Embryonic facial prominence (tissue), 1 donor: ENCODE data around the gene IRF8.
"Not testable (repeated sequence)": the region's sequence is repeated elsewhere in the genome, so short reads cannot be mapped to it uniquely, and the experiment has no call there.

Experiments
- DNase-seq: peaks from one replicate; pipeline ENCODE4 v3.0.0-alpha.2; 2016; ENCODE audit errors: extremely low spot score

IRF8 gene

DNA sequence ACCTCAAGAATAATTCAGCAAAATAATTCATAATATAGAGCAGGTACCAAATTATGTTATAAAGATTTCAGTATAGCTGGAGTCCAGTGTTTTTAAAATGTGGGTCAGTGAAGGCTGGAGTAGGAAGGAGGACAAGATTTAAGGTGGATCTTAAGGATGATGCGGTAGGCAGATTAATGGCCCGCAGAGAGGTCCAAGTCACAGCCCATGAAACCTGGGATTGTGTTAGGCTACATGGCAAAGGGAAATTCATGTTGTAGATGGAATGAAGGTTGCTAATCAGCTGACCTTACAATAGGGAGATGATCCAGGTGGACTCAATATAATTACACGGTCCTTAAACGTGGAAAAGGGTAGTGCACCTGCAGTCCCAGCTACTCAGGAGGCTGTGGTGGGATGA lies 6.2 kb upstream of the IRF8 start:
- no peak for DNase-seq

GRCh38 chr16:85894266-85894665 lies 4.7 kb upstream of the IRF8 start:
- DNase-seq: no peak

GRCh38 chr16:85897382-85897781 lies 1.6 kb upstream of the IRF8 start:
- DNase-seq: no peak

DNA sequence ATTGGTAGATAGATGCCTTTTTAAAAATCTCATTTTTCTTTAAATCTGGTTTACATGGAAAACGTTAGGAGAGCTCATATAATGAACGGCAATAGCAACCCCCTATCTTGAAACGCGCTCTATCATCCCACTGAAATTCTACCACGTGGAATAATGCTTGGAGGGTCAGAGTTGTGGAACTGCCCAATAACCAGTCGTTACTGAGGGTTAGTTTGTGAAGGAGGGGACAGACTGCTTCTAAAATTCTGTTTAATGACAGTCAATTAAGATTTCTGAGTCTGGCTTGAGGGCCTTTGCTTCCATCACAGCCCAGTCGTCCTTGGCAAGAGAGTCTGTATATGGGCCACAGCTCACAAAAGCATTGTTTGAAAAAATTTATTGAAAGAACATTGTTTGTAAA lies 482 bp downstream of the IRF8 start:
- DNase-seq: no peak

DNA sequence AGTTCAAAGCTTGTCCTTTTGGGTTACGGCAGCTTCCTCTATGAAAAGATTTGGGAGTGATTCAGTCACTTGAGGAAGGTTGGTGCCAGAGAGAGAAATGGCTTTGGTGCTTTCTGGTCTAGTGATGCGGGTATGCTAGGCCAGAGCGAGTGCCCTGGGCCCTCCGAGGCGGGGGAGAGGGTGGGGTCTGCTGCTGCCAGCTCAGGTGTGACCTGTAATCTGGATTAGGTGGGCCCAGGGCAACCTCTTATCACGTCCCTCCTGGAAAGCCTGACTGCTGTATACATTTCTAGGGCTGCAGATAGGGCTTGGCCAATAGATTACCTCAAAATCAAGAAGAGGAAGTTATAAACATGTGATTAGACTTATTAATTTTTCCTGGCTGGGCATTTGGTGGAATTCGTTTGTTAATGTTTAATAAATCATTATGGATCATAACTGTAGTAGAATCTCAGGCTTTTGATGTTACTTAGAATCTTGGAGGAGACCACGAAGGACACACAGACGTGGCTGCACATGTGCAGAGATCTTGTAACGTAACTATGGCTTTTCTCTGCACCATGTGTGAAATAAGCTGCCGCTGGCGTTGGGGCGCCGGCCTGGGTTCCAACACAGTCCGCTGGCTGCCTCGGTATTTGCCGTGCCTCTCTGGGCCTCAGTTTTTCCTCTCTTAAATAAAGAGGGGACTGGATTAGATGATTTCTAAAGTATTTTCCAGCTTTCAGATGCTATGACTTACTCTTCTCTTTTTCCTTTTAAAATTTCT lies 1.2 kb downstream of the IRF8 start:
- DNase-seq: no peak

DNA sequence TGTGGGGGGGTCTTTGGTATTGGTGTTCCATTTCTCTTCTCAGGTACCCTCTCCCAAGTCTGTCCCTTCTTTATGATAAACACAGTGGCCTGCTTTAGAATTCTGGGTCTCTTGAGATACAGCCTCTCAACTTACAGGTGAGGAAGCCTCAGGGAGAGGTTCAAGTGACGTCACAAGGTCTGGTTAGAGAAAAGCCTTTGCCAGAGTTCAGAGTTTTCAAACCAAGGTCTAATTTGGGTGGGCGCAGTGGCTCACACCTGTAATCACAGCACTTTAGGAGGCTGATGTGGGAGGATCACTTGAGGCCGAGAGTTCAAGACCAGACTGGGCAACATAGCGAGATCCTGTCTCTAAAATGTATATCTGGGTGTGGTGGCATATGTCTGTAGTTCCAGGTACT lies 2.1 kb downstream of the IRF8 start:
- DNase-seq: no peak

DNA sequence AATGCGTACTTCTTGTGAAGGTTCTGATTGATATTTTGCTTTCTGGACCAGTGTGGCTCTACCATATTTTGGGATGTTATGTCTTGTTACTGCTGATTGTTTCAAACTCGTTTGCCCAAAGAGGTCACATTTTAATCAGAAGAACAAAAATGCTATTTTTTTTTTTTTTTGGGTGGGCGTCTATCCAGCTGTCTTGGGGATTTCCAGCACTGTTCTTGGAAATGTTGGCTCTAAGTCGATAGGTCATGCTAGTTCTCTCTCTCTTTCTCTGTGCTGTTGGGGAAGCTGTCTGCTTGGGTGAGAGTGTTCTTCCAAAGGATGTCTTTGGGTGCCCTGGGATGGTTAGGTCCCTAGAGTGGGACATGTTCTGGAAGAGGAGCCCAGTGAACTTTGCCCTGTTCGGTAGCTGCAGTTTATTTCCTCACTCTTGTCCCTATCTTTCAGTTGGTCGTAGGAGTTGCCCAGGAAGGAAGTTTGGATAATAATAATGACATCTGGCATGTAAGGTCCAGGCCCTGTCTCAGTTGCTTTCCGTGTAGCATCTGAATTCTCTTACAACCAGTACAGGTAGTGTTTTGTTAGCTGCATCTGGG lies 2.9 kb downstream of the IRF8 start:
- no peak for DNase-seq

DNA sequence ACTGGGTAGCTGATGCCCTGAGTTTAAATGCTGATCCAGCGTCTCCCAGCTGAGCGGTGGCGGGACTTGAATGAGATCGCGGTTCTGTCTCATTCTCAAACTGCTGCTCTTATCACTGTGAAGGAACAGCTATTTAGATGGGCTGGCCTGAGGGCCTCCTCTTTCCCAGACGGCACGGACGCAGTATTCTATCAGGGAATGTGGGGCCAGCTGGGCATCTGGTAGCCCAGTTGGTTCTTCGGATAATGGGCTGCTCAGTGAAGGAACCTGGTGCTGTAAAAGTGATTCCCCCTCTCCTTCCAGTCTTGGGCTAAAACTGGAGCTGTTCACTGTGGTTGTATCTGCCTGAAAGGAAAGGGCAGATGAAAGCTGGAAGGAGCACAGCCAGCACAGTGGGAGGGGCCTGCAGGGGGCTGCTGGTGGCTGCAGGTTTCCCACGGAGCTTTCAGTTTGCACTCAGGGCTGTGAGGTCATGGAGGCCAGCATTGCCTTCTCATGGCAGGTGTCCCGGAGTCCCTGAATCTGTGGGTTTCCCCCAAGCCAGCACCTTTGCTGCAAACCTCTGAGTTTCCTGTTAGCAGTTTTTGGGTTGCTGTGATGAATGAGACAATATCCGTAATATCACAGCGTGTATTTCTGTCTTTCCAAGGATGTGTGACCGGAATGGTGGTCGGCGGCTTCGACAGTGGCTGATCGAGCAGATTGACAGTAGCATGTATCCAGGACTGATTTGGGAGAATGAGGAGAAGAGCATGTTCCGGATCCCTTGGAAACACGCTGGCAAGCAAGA lies 3.6 kb downstream of the IRF8 start:
- DNase-seq: no peak

DNA sequence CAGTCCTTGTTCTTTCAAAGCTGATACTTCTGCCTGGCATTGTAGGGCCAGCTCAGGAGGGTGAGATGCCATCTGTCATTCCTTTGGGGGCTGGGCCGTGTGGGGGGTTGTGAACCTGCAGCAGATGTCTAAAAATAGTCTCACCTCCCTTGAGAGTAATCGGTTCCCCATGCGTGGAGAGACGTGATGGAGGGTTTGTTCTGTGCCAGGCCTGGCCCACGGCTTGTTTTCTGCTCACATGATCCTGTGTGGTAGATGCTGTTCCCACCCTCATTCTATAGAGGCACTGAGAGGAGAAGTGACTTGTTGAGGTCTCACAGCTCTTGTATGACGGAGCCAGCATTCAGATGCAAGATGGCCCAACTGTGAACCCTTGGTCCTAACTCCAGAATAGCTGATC lies 4.6 kb downstream of the IRF8 start:
- DNase-seq: no peak

DNA sequence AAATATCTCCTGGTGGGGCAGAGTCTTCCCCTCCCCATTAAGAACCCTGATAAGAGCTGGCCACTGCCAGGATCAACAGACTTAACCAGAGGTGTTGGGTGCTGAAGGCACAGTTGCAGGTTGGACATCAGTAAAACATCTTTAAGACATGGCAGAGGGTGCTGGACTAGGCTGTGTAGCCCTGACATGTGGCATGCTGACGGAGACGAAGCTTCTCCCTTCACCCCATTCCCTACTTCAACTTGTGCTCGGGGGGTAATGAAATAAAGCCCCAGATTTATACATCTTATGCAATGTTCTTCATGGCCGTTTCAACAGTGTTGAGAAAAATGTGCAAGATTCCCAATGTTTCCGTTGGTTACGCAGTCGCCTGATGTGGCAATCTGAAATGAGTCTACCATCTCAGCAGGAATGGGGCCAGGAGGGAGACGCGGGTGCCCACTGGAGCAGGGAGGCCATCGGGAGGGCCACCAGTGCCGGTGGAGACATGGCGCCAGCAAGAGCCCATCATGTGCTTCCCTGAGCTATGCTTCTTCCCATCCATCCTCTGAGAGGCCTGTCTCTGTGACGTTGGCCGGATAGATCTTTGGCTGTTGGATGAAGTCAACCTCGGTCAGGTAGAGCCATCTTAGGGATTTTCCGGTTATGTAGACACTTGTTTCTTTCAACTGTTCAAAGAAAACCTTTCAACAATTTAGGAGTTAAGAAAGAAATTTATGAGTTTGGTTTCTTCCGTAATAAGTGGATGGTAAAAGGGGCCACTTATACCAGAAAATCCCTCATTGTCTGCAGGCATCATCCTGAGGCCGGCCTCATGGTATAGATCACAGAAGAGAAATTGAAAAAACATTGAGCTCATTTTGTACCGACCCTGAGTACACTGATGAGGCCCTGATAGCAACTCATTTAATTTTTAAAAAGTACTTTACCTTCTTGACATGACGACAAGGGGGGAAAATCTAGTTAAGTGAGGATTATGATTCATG lies 6.4 kb downstream of the IRF8 start:
- DNase-seq: no peak

- no peak for DNase-seq
These were observed 7.4 kb downstream of the IRF8 start for GRCh38 chr16:85906349-85906748.

DNA sequence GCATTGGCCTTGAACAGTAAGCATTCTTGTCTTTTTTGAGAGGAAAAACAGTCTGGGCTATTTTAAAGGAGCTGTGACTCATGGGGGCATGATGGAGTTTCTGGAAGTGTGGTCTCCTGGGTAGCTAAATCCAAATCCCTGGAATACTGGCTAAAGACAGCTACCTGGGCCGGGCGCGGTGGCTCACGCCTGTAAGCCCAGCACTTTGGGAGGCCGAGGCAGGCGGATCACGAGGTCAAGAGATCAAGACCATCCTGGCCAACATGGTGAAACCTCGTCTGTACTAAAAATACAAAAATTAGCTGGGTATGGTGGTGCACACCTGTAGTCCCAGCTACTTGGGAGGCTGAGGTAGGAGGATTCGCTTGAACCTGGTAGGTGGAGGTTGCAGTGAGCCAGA lies 8.3 kb downstream of the IRF8 start:
- DNase-seq: not testable (repeated sequence)

DNA sequence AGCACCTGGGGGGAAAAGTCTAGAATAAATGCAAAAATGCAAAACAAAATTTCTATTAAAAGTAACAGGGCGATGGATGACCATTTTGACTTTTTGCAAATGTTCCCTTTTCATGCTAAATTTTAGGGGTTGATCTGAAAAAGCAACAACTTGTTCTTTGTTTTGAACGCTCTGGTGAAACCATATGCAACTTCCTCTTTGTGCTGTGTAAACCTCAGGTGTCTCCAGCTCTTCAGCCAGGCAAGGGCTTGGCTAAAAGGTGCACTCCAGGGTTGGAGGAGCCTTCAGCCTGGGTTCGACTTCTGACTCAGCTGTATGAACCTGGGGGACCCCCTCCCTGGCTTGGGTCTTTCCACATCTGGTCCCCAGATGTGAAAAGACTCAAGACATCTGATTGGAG lies 9.5 kb downstream of the IRF8 start:
- DNase-seq: no peak

DNA sequence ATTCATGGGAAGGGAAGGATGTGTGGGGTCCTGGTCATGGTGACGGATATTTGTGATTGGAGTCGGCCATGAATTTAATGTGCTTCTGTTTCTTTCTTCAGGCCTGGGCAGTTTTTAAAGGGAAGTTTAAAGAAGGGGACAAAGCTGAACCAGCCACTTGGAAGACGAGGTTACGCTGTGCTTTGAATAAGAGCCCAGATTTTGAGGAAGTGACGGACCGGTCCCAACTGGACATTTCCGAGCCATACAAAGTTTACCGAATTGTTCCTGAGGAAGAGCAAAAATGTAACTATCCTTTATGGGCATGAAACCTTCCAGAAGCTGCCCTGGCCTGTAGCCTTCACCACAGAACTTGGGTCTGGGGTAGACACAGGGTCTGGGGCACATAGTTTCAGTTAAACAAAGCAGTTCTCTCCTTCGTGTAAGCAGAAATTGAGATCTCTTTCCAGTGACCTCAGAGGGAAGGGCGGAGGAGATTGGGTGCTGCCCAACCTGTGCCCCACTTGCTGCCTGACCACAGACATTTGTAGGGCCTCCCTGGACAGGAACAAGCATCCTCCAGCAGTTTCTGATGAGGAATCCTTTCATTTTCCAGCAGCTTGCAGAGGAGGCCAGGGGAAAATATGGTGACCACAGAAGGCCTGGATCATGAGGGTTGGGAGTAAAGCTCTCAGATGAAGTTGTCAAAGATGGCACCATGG lies 10.1 kb downstream of the IRF8 start:
- DNase-seq: no peak

DNA sequence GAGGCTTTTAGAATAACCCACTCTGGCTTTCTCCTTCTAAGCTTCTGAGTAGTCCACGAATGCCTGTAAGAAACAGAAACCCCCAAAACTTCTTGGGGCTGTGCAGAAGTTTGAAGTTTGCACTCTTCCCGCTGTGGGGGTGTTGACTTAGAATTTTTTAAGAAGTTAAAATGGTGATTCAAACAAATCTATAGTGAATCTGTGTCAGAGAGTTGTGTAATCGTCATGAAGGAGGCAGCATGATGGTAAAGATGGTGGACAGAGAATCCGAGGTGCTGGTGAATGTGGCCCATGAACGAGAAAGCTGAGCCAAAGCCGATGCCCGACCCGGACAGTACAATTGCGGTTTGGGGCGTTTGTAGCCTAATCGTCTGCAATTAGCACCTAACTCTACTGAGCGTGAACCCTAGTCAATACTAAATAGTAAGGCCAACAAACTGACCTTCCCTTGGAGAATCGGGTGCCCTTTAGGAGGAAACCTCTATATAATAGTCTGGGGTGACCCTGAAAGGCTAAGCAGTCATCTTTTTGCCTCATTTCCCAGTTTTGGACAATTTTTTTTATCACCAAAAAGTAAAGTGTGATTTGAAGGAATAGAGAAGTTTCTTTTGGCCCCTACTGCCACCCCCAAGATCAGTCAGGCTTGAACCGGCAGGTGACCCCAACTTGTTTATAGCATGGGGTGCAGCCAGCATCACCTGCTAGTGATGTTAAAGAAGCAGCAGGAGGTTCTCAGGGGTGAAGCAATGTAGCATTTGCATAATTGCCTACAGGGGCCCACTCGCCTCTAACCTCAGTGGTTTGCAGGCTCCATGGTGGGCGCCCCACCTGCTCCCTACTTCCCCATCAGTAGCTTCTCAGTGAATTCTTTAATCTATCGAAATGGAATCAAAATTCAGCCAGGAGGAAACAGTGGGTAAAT lies 11.2 kb downstream of the IRF8 start:
- DNase-seq: no peak

DNA sequence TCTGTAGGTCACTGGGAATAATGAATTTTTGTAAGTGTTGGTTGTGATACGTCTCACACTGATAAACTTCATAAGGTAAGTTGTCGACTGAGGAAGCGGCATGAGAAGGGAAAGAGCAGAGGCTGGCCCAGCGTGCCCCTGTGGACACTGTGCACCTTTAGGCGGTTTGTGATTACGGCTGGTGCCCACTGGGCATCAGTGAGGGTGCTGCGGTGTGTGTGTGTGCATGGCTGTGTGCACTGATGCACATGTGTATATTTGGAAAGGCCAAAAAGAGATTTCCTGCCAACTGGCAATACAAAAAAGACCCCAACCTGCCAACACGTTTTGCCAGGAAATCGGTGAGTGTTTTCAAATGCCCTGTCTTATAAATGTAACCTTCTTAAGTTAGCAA lies 11.9 kb downstream of the IRF8 start:
- DNase-seq: no peak

- no peak for DNase-seq
These were observed 12.4 kb downstream of the IRF8 start for GRCh38 chr16:85911251-85911930.

- no peak for DNase-seq
These were observed 13.4 kb downstream of the IRF8 start for GRCh38 chr16:85912211-85912974.

DNA sequence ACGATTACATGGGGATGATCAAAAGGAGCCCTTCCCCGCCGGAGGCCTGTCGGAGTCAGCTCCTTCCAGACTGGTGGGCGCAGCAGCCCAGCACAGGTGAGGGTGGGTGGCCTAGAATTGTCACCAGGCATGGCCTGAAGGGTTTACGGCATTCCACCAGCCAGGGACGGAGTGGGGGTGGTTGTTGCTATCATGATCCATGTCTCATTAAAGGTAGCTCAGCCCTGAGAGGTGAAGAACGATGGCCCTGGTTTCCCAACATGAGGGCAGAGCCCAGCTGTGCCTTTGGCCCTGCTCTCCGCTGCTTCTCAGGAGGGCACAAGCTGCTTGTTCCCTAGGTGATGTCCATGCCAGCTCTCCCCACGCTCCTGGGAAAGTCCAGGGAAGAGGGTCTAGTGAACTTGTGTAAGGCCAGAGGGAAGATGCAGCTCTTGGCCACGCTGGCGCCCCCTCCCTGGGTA lies 14.2 kb downstream of the IRF8 start:
- no peak for DNase-seq
